ENCODE data around the gene SURF1.
"Not testable (repeated sequence)": the region's sequence is repeated elsewhere in the genome, so short reads cannot be mapped to it uniquely, and the experiment has no call there.

The SURF1 gene

DNA sequence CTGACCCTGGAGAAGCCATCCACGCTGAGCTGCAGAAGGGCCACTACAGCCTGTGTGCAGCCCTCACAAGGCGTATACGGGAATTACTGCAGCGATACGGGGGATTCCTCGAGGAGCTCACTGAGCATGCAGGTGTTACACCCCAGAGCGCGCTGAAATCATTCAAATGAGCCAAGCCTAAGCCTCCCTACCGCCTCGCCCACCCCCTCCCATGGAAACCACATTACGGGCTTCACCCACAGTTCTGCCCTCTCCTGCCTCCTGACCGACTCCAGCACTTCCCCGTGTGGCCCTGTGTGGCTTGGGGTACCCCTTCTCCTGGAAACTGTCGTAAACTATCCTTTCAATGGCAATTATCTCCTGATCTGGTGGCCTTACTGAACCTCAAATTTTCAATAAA, 33.6 kb downstream of the SURF1 start:
- DNase-seq (ENCODE audit: low read depth), result no peak

DNA sequence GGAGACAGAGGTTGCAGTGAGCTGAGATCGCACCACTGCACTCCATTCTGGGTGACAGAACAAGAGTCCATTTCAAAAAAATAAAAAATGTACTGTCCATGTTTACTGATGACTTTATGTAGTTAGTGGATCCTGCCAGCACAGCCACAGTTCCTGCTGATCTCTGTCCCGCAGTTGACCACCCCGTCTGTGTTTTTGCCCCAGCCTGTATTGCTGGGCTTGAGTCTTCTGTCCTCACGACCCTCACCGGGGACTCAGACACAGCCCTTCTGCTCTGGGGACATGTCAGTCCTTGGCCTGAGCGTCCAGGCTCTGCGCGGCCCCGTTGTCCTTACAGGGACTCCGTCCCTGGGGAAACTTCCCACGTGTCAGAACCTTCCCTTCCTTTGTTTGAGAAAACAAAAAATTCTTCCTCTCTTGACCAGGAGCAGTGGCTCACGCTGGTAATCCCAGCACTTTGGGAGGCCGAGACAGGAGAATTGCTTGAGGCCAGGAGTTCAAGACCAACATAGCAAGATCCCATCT, 34.8 kb downstream of the SURF1 start:
- DNase-seq (ENCODE audit: low read depth), result no peak

- DNase-seq (ENCODE audit: low read depth), result no peak
Measured at GRCh38 chr9:133320421-133320881, 35.8 kb downstream of the SURF1 start.

DNA sequence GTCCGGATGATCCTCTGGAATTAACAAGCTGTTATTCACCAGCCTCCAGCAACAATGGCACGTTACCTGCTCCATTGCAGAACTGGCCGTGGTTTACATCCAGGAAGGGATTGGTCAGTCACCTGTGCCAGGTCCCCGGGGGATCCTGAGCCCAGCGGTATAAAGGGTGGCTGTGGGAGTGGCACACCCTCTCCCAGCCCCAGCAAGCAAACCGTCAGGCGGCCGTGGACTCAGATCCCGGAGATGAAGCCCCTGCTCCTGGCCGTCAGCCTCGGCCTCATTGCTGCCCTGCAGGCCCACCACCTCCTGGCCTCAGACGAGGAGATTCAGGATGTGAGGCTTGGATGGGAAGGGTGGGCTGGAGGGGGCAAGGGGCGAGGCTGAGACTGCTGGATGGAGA, 38.7 kb downstream of the SURF1 start:
- DNase-seq (ENCODE audit: low read depth), result not testable (repeated sequence)

- DNase-seq (ENCODE audit: low read depth), result no peak
Measured at GRCh38 chr9:133315997-133316396, 40.3 kb downstream of the SURF1 start.

- no peak for DNase-seq (ENCODE audit: low read depth)
Measured at GRCh38 chr9:133309608-133310007, 46.7 kb downstream of the SURF1 start.

- DNase-seq (ENCODE audit: low read depth), result no peak
Measured at GRCh38 chr9:133307301-133307700, 49.0 kb downstream of the SURF1 start.

DNA sequence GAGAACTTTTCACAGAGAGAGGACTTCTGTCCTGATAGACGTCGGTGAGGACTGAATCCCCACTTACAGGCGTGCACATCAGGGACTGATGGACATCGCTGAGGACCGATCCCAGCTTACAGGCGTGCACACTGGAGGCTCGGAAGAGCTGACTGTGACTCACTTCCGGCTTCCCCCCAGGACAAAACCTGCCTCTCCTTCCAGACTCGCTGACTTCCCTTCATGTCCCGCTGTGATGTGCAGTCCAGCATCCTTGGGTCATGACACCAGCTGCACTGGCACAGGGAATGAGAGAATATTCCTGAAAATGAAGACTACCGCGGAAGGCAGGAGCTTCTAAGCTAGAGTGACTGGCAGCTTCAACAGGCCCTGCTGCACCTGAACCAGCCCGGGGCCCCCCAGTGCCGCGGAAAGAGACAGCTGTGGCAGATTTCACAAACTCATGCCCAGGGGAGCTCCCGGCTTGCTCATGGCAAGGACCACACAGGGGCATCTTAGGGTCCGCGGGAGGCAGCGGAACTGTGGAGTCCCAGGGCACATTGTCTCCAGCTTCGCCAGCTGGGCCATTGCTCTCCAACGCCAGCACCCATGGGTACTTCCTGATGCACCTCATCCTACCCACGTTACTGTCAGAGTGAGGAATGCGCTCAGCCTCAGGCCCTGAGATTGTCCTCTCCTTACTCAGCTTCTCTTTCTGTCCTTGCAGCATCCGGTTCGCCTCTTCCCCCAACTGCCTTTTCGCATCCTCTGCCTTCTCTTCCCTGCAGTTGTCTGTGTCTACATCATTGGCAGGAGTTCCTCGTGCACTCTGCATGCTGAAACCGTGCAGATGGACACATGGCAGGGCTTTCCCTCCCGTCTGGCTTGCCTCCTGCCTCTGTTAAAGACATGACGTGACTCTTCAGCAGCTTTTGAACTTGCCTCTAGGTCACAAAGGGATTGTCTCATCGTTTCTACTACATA, 49.8 kb downstream of the SURF1 start:
- DNase-seq (ENCODE audit: low read depth), result no peak

- DNase-seq (ENCODE audit: low read depth), result no peak
Measured at GRCh38 chr9:133305731-133306130, 50.6 kb downstream of the SURF1 start.

- no peak for DNase-seq (ENCODE audit: low read depth)
Measured at GRCh38 chr9:133304477-133305377, 51.6 kb downstream of the SURF1 start.

DNA sequence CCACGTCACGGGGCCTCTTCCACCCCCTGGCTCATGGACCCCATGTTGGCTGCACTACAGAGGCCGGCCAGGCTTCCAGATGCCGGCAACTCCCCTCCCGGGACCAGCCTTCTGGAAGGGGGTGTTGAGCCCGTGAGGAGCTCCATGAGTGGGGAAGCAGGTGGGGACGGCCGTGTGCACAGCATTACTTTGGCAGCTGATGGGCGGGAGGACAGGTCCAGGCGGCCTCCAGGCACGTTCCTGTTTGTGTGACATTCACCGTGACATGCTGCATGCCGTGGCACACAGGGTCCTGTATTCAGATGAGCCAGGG, 52.2 kb downstream of the SURF1 start:
- no peak for DNase-seq (ENCODE audit: low read depth)

GRCh38 chr9:133303266-133304157, 52.8 kb downstream of the SURF1 start:
- no peak for DNase-seq (ENCODE audit: low read depth)

Measured in T-helper 22 cell (primary cell).